CD14-positive monocyte (primary cell): ENCODE data around the gene POR. TPM values are rescaled to one million over a fixed set of nuclear protein-coding genes. Genes with fewer than 3 reads are reported as not detected.

Experiments
- DNase-seq, 3 donors: peaks; one replicate each; pipeline ENCODE4 v3.0.0-alpha.2; 2011 to 2022
- H2AFZ ChIP-seq: 2 replicates; pipeline ENCODE4 v1.6.0; 2012; ENCODE audit warnings: mild to moderate bottlenecking, low read depth, low read length, inconsistent platforms; ENCODE audit not compliant: insufficient read depth, poor library complexity, severe bottlenecking
- H3K27ac ChIP-seq, 2 donors: 1 replicate in 1 of 2; 2 replicates in 1 of 2; pipeline ENCODE4 v1.5.1; 2012 to 2013; ENCODE audit warnings: low read length in 2 of 2, control low read depth in 1 of 2, inconsistent platforms in 1 of 2, low read depth in 1 of 2, mild to moderate bottlenecking in 1 of 2
- H3K27me3 ChIP-seq, 2 donors: one replicate each; pipeline versions ENCODE4 v1.6.0 to v1.6.1; 2011 to 2013; ENCODE audit warnings: low read length in 2 of 2; ENCODE audit not compliant: control insufficient read depth in 2 of 2, insufficient read depth in 2 of 2
- H3K36me3 ChIP-seq, 2 donors: replicated peaks in 1 of 2; 1 replicate in 1 of 2; 2 replicates in 1 of 2; pipeline versions ENCODE4 v1.5.1 to v1.6.1; 2012 to 2013; ENCODE audit warnings: low read length in 2 of 2, control low read depth in 1 of 2, inconsistent platforms in 1 of 2, mild to moderate bottlenecking in 1 of 2; ENCODE audit not compliant: insufficient read depth in 2 of 2, control insufficient read depth in 1 of 2
- H3K4me1 ChIP-seq, 2 donors: 1 replicate in 1 of 2; 2 replicates in 1 of 2; pipeline versions ENCODE4 v1.5.1 to v1.6.1; 2012 to 2013; ENCODE audit warnings: low read length in 2 of 2, control low read depth in 1 of 2, inconsistent platforms in 1 of 2, mild to moderate bottlenecking in 1 of 2, moderate library complexity in 1 of 2; ENCODE audit not compliant: insufficient read depth in 2 of 2, control insufficient read depth in 1 of 2
- H3K4me2 ChIP-seq: replicated peaks from 2 replicates; pipeline ENCODE3; 2012; ENCODE audit warnings: low read length, moderate library complexity, mild to moderate bottlenecking; ENCODE audit not compliant: poor library complexity, severe bottlenecking; ENCODE audit errors: extremely low read depth
- H3K4me3 ChIP-seq, 3 experiments: fragments of 200-600 bp in 1 of 3; sonication (generic) in 1 of 3; replicated peaks in 1 of 3; 1 replicate in 2 of 3; 2 replicates in 1 of 3; pipeline ENCODE4 v1.5.1; 2011 to 2013; ENCODE audit warnings: low read length in 3 of 3, mild to moderate bottlenecking in 3 of 3, control low read depth in 2 of 3, low read depth in 2 of 3, inconsistent platforms in 1 of 3, moderate library complexity in 1 of 3
- H3K79me2 ChIP-seq: 2 replicates; pipeline ENCODE4 v1.6.0; 2012; ENCODE audit warnings: mild to moderate bottlenecking, control low read depth, inconsistent platforms, low read length, moderate library complexity; ENCODE audit not compliant: insufficient read depth
- H3K9ac ChIP-seq: 2 replicates; pipeline ENCODE4 v1.6.0; 2017; ENCODE audit warnings: low read length, mild to moderate bottlenecking; ENCODE audit not compliant: insufficient read depth, poor library complexity, severe bottlenecking
- H3K9me3 ChIP-seq, 2 donors: replicated peaks in 1 of 2; 1 replicate in 1 of 2; 2 replicates in 1 of 2; pipeline versions ENCODE4 v1.5.1 to v1.6.1; 2012 to 2013; ENCODE audit warnings: low read length in 2 of 2, control low read depth in 1 of 2; ENCODE audit not compliant: control insufficient read depth in 1 of 2, insufficient read depth in 1 of 2
- H4K20me1 ChIP-seq: 2 replicates; pipeline ENCODE4 v1.6.0; 2012; ENCODE audit warnings: mild to moderate bottlenecking, low read length, control low read depth, moderate library complexity; ENCODE audit not compliant: insufficient read depth
- H3K27ac Mint-ChIP-seq, 7 donors: one replicate each; pipeline ENCODE4 v1.8.0; 2020; ENCODE audit warnings: mild to moderate bottlenecking in 7 of 7, mixed read lengths in 7 of 7, moderate library complexity in 6 of 7, inconsistent platforms in 2 of 7
- H3K27me3 Mint-ChIP-seq, 3 donors: one replicate each; pipeline ENCODE4 v1.8.0; 2021 to 2022; ENCODE audit warnings: low read depth in 3 of 3, mild to moderate bottlenecking in 3 of 3, mixed read lengths in 3 of 3, moderate library complexity in 3 of 3, inconsistent platforms in 1 of 3
- H3K36me3 Mint-ChIP-seq, 2 donors: one replicate each; pipeline ENCODE4 v1.8.0; 2020; ENCODE audit warnings: mixed read lengths in 2 of 2, inconsistent platforms in 1 of 2, mild to moderate bottlenecking in 1 of 2
- H3K4me1 Mint-ChIP-seq: one replicate; pipeline ENCODE4 v1.8.0; 2020; ENCODE audit warnings: mild to moderate bottlenecking, mixed read lengths
- H3K4me3 Mint-ChIP-seq, 2 donors: one replicate each; pipeline ENCODE4 v1.8.0; 2020; ENCODE audit warnings: mild to moderate bottlenecking in 2 of 2, mixed read lengths in 2 of 2, moderate library complexity in 1 of 2
- H3K9me3 Mint-ChIP-seq, 7 donors: one replicate each; pipeline ENCODE4 v1.8.0; 2020 to 2022; ENCODE audit warnings: mixed read lengths in 7 of 7, mild to moderate bottlenecking in 6 of 7, moderate library complexity in 6 of 7, inconsistent platforms in 2 of 7
- CTCF ChIP-seq: fragments of 200-600 bp; IDR thresholded peaks from one replicate; pipeline ENCODE4 v1.8.0; 2022; ENCODE audit warnings: antibody characterized with exemption, mild to moderate bottlenecking
- WGBS: methylation state at CpG from one replicate; pipeline ENCODE4 v1.1.5; 2013; ENCODE audit warnings: missing lambda C conversion rate; ENCODE audit not compliant: insufficient coverage; 5-methylcytosine and 5-hydroxymethylcytosine counted together
- intact Hi-C, 2 donors: fragments of 100-400 bp; cut with micrococcal nuclease; formaldehyde crosslinking; loops; one replicate each; pipeline versions ENCODE4 v1.15.0 to v1.15.1; 2023
- polyA plus RNA-seq, 3 donors: library from polyadenylated mRNA; depleted of rRNA in 1 of 3; unstranded in 2 of 3; stranded (reverse) in 1 of 3; fragments of 300-500 nt in 2 of 3; fragments of >200 nt in 1 of 3; fragmentation: Illumina TruSeq in 2 of 3; gene quantifications; 1 replicate in 2 of 3; 2 replicates in 1 of 3; pipeline ENCODE4 v1.2.3, GENCODE V29; 2012 to 2021

POR gene
- polyA plus RNA-seq, 3 donors, result 90.5 to 102 (median 98.1) TPM

GRCh38 chr7:75921479-75921878, 6.5 kb downstream of the POR start:
- Mint-ChIP-seq H3K36me3 (peaks cover 24 to 53% of the 10 kb centered on the region in 2 donors), H3K4me3 (no peak overlapping the region), H3K4me1 (peaks cover 60% of the 10 kb centered on the region), H3K27ac (peak overlapping the region in 2 of 7 donors; percentile 3 to 47), H3K9me3 (no peaks in the 10 kb centered on the region), H3K27me3 (no peaks in the 10 kb centered on the region)
- Histone ChIP-seq H3K36me3 (peaks cover 0 to 8% of the 10 kb centered on the region in 2 donors), H3K27me3 (no peaks in the 10 kb centered on the region), H3K4me2 (no peak overlapping the region), H3K9ac (no peak overlapping the region), H4K20me1 (peaks cover 96% of the 10 kb centered on the region), H3K79me2 (peaks cover 84% of the 10 kb centered on the region), H3K4me3 (no peak overlapping the region), H3K4me1 (peaks cover 35 to 46% of the 10 kb centered on the region in 2 donors), H2AFZ (no peak overlapping the region), H3K27ac (no peak overlapping the region), H3K9me3 (no peaks in the 10 kb centered on the region)
- no peak for DNase-seq
- WGBS, result 83% methylated on average over 13 of the region's 14 CpGs
- intact Hi-C loops, result no loop called here
- no peak for TF ChIP-seq CTCF

GRCh38 chr7:75922966-75923603, 8.1 kb downstream of the POR start:
- Mint-ChIP-seq H3K36me3 (peaks cover 24 to 53% of the 10 kb centered on the region in 2 donors), H3K4me3 (no peak overlapping the region), H3K27ac (no peak overlapping the region), H3K9me3 (no peaks in the 10 kb centered on the region), H3K4me1 (peaks cover 54% of the 10 kb centered on the region), H3K27me3 (no peaks in the 10 kb centered on the region)
- Histone ChIP-seq H3K4me2 (no peak overlapping the region), H3K36me3 (peaks cover 0 to 8% of the 10 kb centered on the region in 2 donors), H3K4me3 (no peak overlapping the region), H4K20me1 (peaks cover 99% of the 10 kb centered on the region), H3K79me2 (peaks cover 82% of the 10 kb centered on the region), H2AFZ (no peak overlapping the region), H3K27me3 (no peaks in the 10 kb centered on the region), H3K4me1 (peaks cover 27 to 37% of the 10 kb centered on the region in 2 donors), H3K27ac (no peak overlapping the region), H3K9ac (no peak overlapping the region), H3K9me3 (no peaks in the 10 kb centered on the region)
- TF ChIP-seq CTCF, result no peak
- intact Hi-C loops, result no loop called here
- WGBS, result 100% methylated on average over 1 of the region's 9 CpGs
- DNase-seq, result no peak
